K562 (cell line): ENCODE measurements around the gene TTC33. TPM values are rescaled to one million over a fixed set of nuclear protein-coding genes. Genes with fewer than 3 reads are reported as not detected.

Source experiments
- ATAC-seq: fragments of 200-7000 bp; cut with Tn5 transposase; 3 replicates; pipeline ENCODE4 v1.9.1; 2020; ENCODE audit warnings: moderate library complexity
- BruUV-seq: library from RNA; stranded (reverse); fragments of 400-500 nt; replicated peaks from 2 replicates; lab custom pipeline; 2021; lab: Mats Ljungman, UMichigan
- CTCF ChIA-PET: fragments of 300-600 bp; formaldehyde crosslinking; extraction: SDS; loops from one replicate; lab custom pipeline; 2021; ENCODE audit warnings: low intra/inter-chr PET ratio; lab: Yijun Ruan, JAX
- POLR2A ChIA-PET: fragments of 300-600, 350-650 bp; sonication (Branson Sonifier 250); formaldehyde crosslinking; extraction: SDS; loops from one replicate; lab custom pipeline; 2021; ENCODE audit warnings: antibody characterized with exemption, inconsistent platforms; lab: Yijun Ruan, JAX
- DNase-seq, 4 experiments: peaks; one replicate each; pipeline versions ENCODE4 v3.0.0 to v3.0.0-alpha.2; 2011 to 2018; ENCODE audit warnings: low spot score in 3 of 4, mixed read lengths in 3 of 4; ENCODE audit errors: extremely low read depth in 1 of 4
- FAIRE-seq: peaks from 2 replicates; lab custom pipeline; 2011; peaks lifted over from hg19 to GRCh38; lab: Jason Lieb, UNC
- H2AFZ ChIP-seq: 2 replicates; pipeline ENCODE4 v1.6.0; 2011; ENCODE audit warnings: low read depth, low read length, control low read depth, inconsistent platforms
- H3K27ac ChIP-seq: fragments of 200-600 bp; 3 replicates; pipeline ENCODE4 v1.8.0; 2011; ENCODE audit warnings: low read depth, mild to moderate bottlenecking, control low read depth, inconsistent platforms, low read length, moderate library complexity, mixed read lengths; ENCODE audit errors: extremely low read depth
- H3K27me3 ChIP-seq, 2 experiments: fragments of 300-600 bp in 1 of 2; 2 replicates in 1 of 2; 3 replicates in 1 of 2; pipeline versions ENCODE4 v1.6.0 to v1.8.0; 2011; ENCODE audit warnings: inconsistent platforms in 2 of 2, low read length in 2 of 2, mild to moderate bottlenecking in 1 of 2, mixed read lengths in 1 of 2, moderate library complexity in 1 of 2; ENCODE audit not compliant: control insufficient read depth in 2 of 2, insufficient read depth in 2 of 2
- H3K36me3 ChIP-seq: fragments of 300-600 bp; 3 replicates; pipeline ENCODE4 v1.8.0; 2011; ENCODE audit warnings: mild to moderate bottlenecking, low read length, inconsistent platforms; ENCODE audit not compliant: control insufficient read depth, insufficient read depth
- H3K4me1 ChIP-seq, 2 experiments: fragments of 200-600 bp in 1 of 2; replicated peaks in 1 of 2; 2 replicates in 1 of 2; 3 replicates in 1 of 2; pipeline versions ENCODE4 v1.5.1 to v1.8.0; 2011; ENCODE audit warnings: inconsistent platforms in 2 of 2, low read length in 2 of 2, mild to moderate bottlenecking in 1 of 2, mixed read lengths in 1 of 2, moderate library complexity in 1 of 2; ENCODE audit not compliant: control insufficient read depth in 2 of 2, insufficient read depth in 2 of 2
- H3K4me2 ChIP-seq: 2 replicates; pipeline ENCODE4 v1.6.1; 2011; ENCODE audit warnings: low read length, control low read depth, inconsistent platforms, mixed read lengths; ENCODE audit not compliant: insufficient read depth
- H3K4me3 ChIP-seq: fragments of 200-600 bp; sonication (generic), shearing (Covaris generic); 2 replicates; pipeline ENCODE4 v1.5.1; 2016; ENCODE audit warnings: control low read depth, inconsistent platforms
- H3K79me2 ChIP-seq: fragments of 200-600 bp; 3 replicates; pipeline ENCODE4 v1.8.0; 2011; ENCODE audit warnings: low read length, inconsistent platforms; ENCODE audit not compliant: control insufficient read depth, insufficient read depth
- H3K9ac ChIP-seq, 2 experiments: 2 replicates each; pipeline versions ENCODE4 v1.6.0 to v1.6.1; 2011; ENCODE audit warnings: low read depth in 2 of 2, low read length in 2 of 2, control low read depth in 1 of 2, inconsistent platforms in 1 of 2, mild to moderate bottlenecking in 1 of 2, mixed read lengths in 1 of 2; ENCODE audit not compliant: insufficient read depth in 1 of 2
- H3K9me1 ChIP-seq: one replicate; pipeline ENCODE4 v1.6.0; 2011; ENCODE audit warnings: inconsistent platforms, mild to moderate bottlenecking, low read length, moderate library complexity; ENCODE audit not compliant: control insufficient read depth, insufficient read depth
- H3K9me3 ChIP-seq: replicated peaks from 2 replicates; pipeline ENCODE4 v1.5.1; 2011; ENCODE audit warnings: low read depth, low read length, inconsistent platforms; ENCODE audit not compliant: control insufficient read depth, insufficient read depth
- H4K20me1 ChIP-seq: replicated peaks from 2 replicates; pipeline ENCODE4 v1.6.1; 2011; ENCODE audit warnings: low read length, inconsistent platforms, mixed read lengths; ENCODE audit not compliant: control insufficient read depth, insufficient read depth
- BHLHE40 ChIP-seq: IDR thresholded peaks from 2 replicates; pipeline ENCODE4 v1.6.1; 2011; ENCODE audit warnings: low read length, improper control_type of control experiment
- CBX2 ChIP-seq: fragments of 200-600 bp; sonication (generic); IDR thresholded peaks from one replicate; pipeline ENCODE4 v1.6.1; 2012; ENCODE audit warnings: mild to moderate bottlenecking, low read length, inconsistent platforms; ENCODE audit not compliant: insufficient read depth, poor library complexity, severe bottlenecking
- EGR1 ChIP-seq: fragments of 450-650 bp; conservative IDR thresholded peaks from 2 replicates; pipeline ENCODE4 v1.6.1; 2017; ENCODE audit warnings: mild to moderate bottlenecking
- EHMT2 ChIP-seq: fragments of 450-650 bp; IDR thresholded peaks from 2 replicates; pipeline ENCODE4 v1.6.1; 2018; ENCODE audit warnings: antibody characterized with exemption
- ELF2 ChIP-seq: fragments of 250-450 bp; sonication (Bioruptor Pico); IDR thresholded peaks from 2 replicates; pipeline ENCODE4 v1.5.0; 2021; ENCODE audit warnings: mild to moderate bottlenecking
- EP400 ChIP-seq: fragments of 450-650 bp; IDR thresholded peaks from 2 replicates; pipeline ENCODE4 v1.6.1; 2017; ENCODE audit warnings: antibody characterized with exemption, mild to moderate bottlenecking, moderate library complexity
- FOXK1 ChIP-seq: sonication (generic); formaldehyde crosslinking; IDR thresholded peaks from 2 replicates; pipeline ENCODE4 v1.8.0; 2022; ENCODE audit warnings: missing genetic modification reagents, mild to moderate bottlenecking, borderline replicate concordance
- NRF1 ChIP-seq, 2 experiments: fragments of 450-650 bp; IDR thresholded peaks in 1 of 2; conservative IDR thresholded peaks in 1 of 2; 2 replicates each; pipeline ENCODE4 v1.6.1; 2014; ENCODE audit warnings: mild to moderate bottlenecking in 2 of 2
- OTX1 ChIP-seq: fragments of 450-650 bp; formaldehyde crosslinking; IDR thresholded peaks from 2 replicates; pipeline ENCODE4 v1.4.0; 2022; ENCODE audit warnings: mild to moderate bottlenecking
- PCBP2 ChIP-seq: fragments of 200-400 bp; formaldehyde crosslinking; IDR thresholded peaks from 2 replicates; pipeline ENCODE4 v1.6.1; 2018; ENCODE audit warnings: low read length, low read depth, mild to moderate bottlenecking, moderate library complexity; ENCODE audit not compliant: poor library complexity, severe bottlenecking
- RBM14 ChIP-seq: fragments of 200-400 bp; formaldehyde crosslinking; IDR thresholded peaks from 2 replicates; pipeline ENCODE4 v1.6.1; 2018; ENCODE audit warnings: low read depth, mild to moderate bottlenecking, low read length, moderate library complexity, borderline replicate concordance; ENCODE audit not compliant: insufficient read depth
- TFE3 ChIP-seq: fragments of 450-650 bp; formaldehyde crosslinking; IDR thresholded peaks from 2 replicates; pipeline ENCODE4 v1.4.0; 2020; ENCODE audit warnings: mild to moderate bottlenecking, mixed read lengths
- ZBTB17 ChIP-seq: fragments of 450-650 bp; formaldehyde crosslinking; IDR thresholded peaks from 2 replicates; pipeline ENCODE4 v1.4.0; 2020; ENCODE audit warnings: mild to moderate bottlenecking
- ZFP1 ChIP-seq: fragments of 450-650 bp; formaldehyde crosslinking; IDR thresholded peaks from 2 replicates; pipeline ENCODE4 v1.4.0; 2020; ENCODE audit warnings: mild to moderate bottlenecking, mixed read lengths
- ZMIZ1 ChIP-seq, 2 experiments: fragments of 150-350 bp in 1 of 2; IDR thresholded peaks; 2 replicates each; pipeline ENCODE4 v1.6.1; 2012 to 2016; ENCODE audit warnings: low read depth in 2 of 2, low read length in 2 of 2, mild to moderate bottlenecking in 1 of 2, moderate library complexity in 1 of 2
- ZNF512 ChIP-seq: IDR thresholded peaks from 2 replicates; pipeline ENCODE4 v1.6.1; 2016; ENCODE audit warnings: missing genetic modification characterization, missing compliant biosample characterization
- WGBS: fragments of 100-300 bp; shearing (Covaris generic); methylation state at CpG from one replicate; pipeline ENCODE4 v1.1.6; 2016; ENCODE audit warnings: low coverage, mixed read lengths; ENCODE audit not compliant: insufficient coverage; ENCODE audit errors: missing lambda C conversion rate; 5-methylcytosine and 5-hydroxymethylcytosine counted together
- in situ Hi-C: fragments of 300-500 bp; cut with MboI; formaldehyde crosslinking; loops from 4 replicates; pipeline ENCODE4 v1.15.0; 2018; ENCODE audit warnings: inconsistent platforms, mixed read lengths
- intact Hi-C: fragments of 100-400 bp; cut with micrococcal nuclease; formaldehyde crosslinking; loops from 2 replicates; pipeline ENCODE4 v1.14.2; 2022
- polyA plus RNA-seq, 8 experiments: library from polyadenylated mRNA; depleted of rRNA in 4 of 8; stranded (reverse) in 5 of 8; unstranded in 3 of 8; fragments of >200 nt; fragmentation: Nextera tagmentation in 2 of 8; fragmentation: Illumina TruSeq in 1 of 8; extraction: Ambion mirVana in 2 of 8; extraction: Trizol in 1 of 8; gene quantifications; 2 replicates each; pipeline versions ENCODE4 v1.2.1 to v1.2.3, GENCODE V29; 2011 to 2014; ENCODE audit warnings: inconsistent platforms in 1 of 8, missing spikeins in 1 of 8
- total RNA-seq, 7 experiments: library from RNA; depleted of rRNA in 6 of 7; stranded (reverse); fragments of >200 nt in 6 of 7; fragmentation: Illumina TruSeq in 2 of 7; extraction: Trizol in 2 of 7; gene quantifications; 2 replicates each; pipeline versions ENCODE4 v1.2.1 to v1.2.3, GENCODE V29; 2011 to 2021; ENCODE audit warnings: low replicate concordance in 1 of 7

TTC33 gene
- total and polyA plus RNA-seq, 9 of the 15 experiments (the other 6 are each of a cell fraction or from before 2014, with no cell fraction given) = 11.5 to 24.9 (median 21.1) TPM

DNA sequence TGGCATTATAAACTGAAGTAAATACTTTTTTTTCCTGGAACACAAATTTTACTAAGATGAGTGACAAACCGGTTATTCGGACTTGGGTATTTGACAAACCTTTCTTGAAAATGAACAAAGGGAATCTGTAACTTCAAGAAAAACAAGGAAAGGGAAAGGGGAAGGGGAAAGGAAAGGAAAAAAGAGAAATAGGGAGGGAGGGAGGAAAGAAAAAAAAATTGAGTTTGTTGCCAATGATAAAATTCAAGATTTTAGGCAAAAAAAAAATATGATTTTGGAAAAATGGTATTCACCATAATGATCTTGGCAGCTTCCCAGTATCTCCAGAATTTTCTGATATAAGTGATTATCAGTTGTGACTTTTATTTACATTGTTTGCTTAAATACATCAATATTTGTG lies 1.6 kb upstream of the TTC33 start:
- FAIRE-seq = no peak
- Histone ChIP-seq H3K4me2 (no peak overlapping the region), H3K27ac (no peak overlapping the region), H3K79me2 (peaks cover 28% of the 10 kb centered on the region), H3K9me1 (no peaks in the 10 kb centered on the region), H3K36me3 (peaks cover 27% of the 10 kb centered on the region), H3K9ac (no peak overlapping the region), H3K27me3 (no peaks in the 10 kb centered on the region), H3K9me3 (no peaks in the 10 kb centered on the region), H4K20me1 (no peaks in the 10 kb centered on the region), H3K4me3 (no peak overlapping the region), H3K4me1 (peaks cover 9 to 12% of the 10 kb centered on the region in 2 experiments; a peak in 3 of 5 replicates), H2AFZ (no peak overlapping the region)
- no TSS peak for BruUV-seq
- ChIA-PET POLR2A (interaction anchor here (0.8 kb wide), 1 partner anchor 10 kb away, joined by 3 read pairs; no protein-coding TSS in a partner anchor), CTCF (interaction anchor here (2.2 kb wide), 1 partner anchor 122 kb away, joined by 6 read pairs; no protein-coding TSS in a partner anchor)
- in situ Hi-C loops (no loop called here), intact Hi-C loops (no loop called here)
- 94% methylated on average over 2 of the region's 2 CpGs for WGBS
- DNase-seq = no peak
- ATAC-seq = no peak
- TF ChIP-seq ZBTB17 (CRISPR knock-in tag) (no peak), CBX2 (no peak), ZFP1 (no peak), OTX1 (CRISPR knock-in tag) (no peak), ZMIZ1 (IDR thresholded peaks at IDR 0.05; ENCODE audit: low read depth in 2 of 2, low read length in 2 of 2) (no peak), PCBP2 (peak; percentile 67), ZNF512 (peak; percentile 67), FOXK1 (CRISPR knock-in tag) (no peak), EP400 (no peak), ELF2 (CRISPR knock-in tag) (no peak), NRF1 (conservative IDR thresholded peaks at IDR 0.05 in 1 of 2, IDR thresholded peaks at IDR 0.05 in 1 of 2) (no peak), TFE3 (no peak), EGR1 (no peak), EHMT2 (no peak), RBM14 (no peak), BHLHE40 (no peak)
